ENCODE data around the gene BPHL.

- no peak for TF ChIP-seq CTCF (IDR thresholded peaks at IDR 0.05)
- TF ChIP-seq POLR2A (IDR thresholded peaks at IDR 0.05), result no peak
These were observed 29.5 kb upstream of the BPHL start for GRCh38 chr6:3088968-3089367.

Data from tibial nerve (tissue), 3 donors.